Caco-2 (cell line): Measurements from ENCODE around the gene HIVEP2. TPM values are rescaled to one million over a fixed set of nuclear protein-coding genes. Genes with fewer than 3 reads are reported as not detected.

Experiments
- BruUV-seq: library from RNA; stranded (reverse); fragments of 400-500 nt; replicated peaks from 2 replicates; lab custom pipeline; 2021; lab: Mats Ljungman, UMichigan
- CTCF ChIA-PET: fragments of 300-600 bp; sonication (Branson Sonifier 250); formaldehyde crosslinking; loops from one replicate; lab custom pipeline; 2022; ENCODE audit warnings: antibody characterized with exemption; lab: Charles Lee
- POLR2A ChIA-PET: fragments of 300-600 bp; sonication (Branson Sonifier 250); formaldehyde crosslinking; loops from one replicate; lab custom pipeline; 2022; ENCODE audit warnings: antibody characterized with exemption; lab: Charles Lee
- DNase-seq, 2 experiments: peaks; one replicate each; pipeline versions ENCODE4 v3.0.0 to v3.0.0-alpha.2; 2020 to 2022
- H3K27me3 ChIP-seq: replicated peaks from 2 replicates; pipeline ENCODE4 v1.6.0; 2011; ENCODE audit warnings: low read length; ENCODE audit not compliant: control insufficient read depth, insufficient read depth
- H3K36me3 ChIP-seq: 2 replicates; pipeline ENCODE4 v1.5.1; 2011; ENCODE audit warnings: low read length; ENCODE audit not compliant: control insufficient read depth, insufficient read depth
- H3K4me1 ChIP-seq: fragments of 250-450 bp; sonication (Bioruptor Pico); 2 replicates; pipeline ENCODE4 v1.5.1; 2020; ENCODE audit warnings: mild to moderate bottlenecking
- H3K4me3 ChIP-seq: 2 replicates; pipeline ENCODE4 v1.5.1; 2011; ENCODE audit warnings: low read depth, mild to moderate bottlenecking, control low read depth, low read length
- H3K9me3 ChIP-seq: fragments of 250-450 bp; sonication (Bioruptor Pico); 2 replicates; pipeline ENCODE4 v1.5.1; 2020; ENCODE audit warnings: mild to moderate bottlenecking, moderate library complexity
- H3K27ac Mint-ChIP-seq: one replicate; pipeline ENCODE4 v1.8.0; 2022; ENCODE audit warnings: mixed read lengths; ENCODE audit not compliant: unreplicated experiment
- H3K27me3 Mint-ChIP-seq: one replicate; pipeline ENCODE4 v1.8.0; 2022; ENCODE audit warnings: mixed read lengths; ENCODE audit not compliant: insufficient read depth, unreplicated experiment
- H3K36me3 Mint-ChIP-seq: one replicate; pipeline ENCODE4 v1.8.0; 2022; ENCODE audit warnings: mild to moderate bottlenecking, mixed read lengths; ENCODE audit not compliant: insufficient read depth, unreplicated experiment
- H3K4me1 Mint-ChIP-seq: one replicate; pipeline ENCODE4 v1.8.0; 2022; ENCODE audit warnings: low read depth, mixed read lengths; ENCODE audit not compliant: unreplicated experiment
- H3K4me3 Mint-ChIP-seq: one replicate; pipeline ENCODE4 v1.8.0; 2022; ENCODE audit warnings: mild to moderate bottlenecking, moderate library complexity, mixed read lengths; ENCODE audit not compliant: unreplicated experiment
- H3K9me3 Mint-ChIP-seq: one replicate; pipeline ENCODE4 v1.8.0; 2022; ENCODE audit warnings: mixed read lengths; ENCODE audit not compliant: unreplicated experiment
- intact Hi-C: fragments of 100-400 bp; cut with micrococcal nuclease; formaldehyde crosslinking; loops from one replicate; pipeline ENCODE4 v1.10.0; 2022; ENCODE audit not compliant: unreplicated experiment
- total RNA-seq: library from RNA; stranded (reverse); gene quantifications from 2 replicates; pipeline ENCODE4 v1.2.3, GENCODE V29; 2022
- TF ChIP-seq, protein P1 (sequence below), 2 experiments: fragments of 200-600 bp in 1 of 2; IDR thresholded peaks; 1 replicate in 1 of 2; 2 replicates in 1 of 2; pipeline versions ENCODE4 v1.5.1 to v1.8.0; 2011 to 2022; ENCODE audit warnings: antibody characterized with exemption in 1 of 2, control low read depth in 1 of 2, inconsistent platforms in 1 of 2, low read depth in 1 of 2, low read length in 1 of 2, mild to moderate bottlenecking in 1 of 2, moderate library complexity in 1 of 2; ENCODE audit not compliant: insufficient read depth in 1 of 2, severe bottlenecking in 1 of 2, unreplicated experiment in 1 of 2

HIVEP2 gene
- total RNA-seq, 1 experiment from 2014 or later: 1.0 TPM

DNA sequence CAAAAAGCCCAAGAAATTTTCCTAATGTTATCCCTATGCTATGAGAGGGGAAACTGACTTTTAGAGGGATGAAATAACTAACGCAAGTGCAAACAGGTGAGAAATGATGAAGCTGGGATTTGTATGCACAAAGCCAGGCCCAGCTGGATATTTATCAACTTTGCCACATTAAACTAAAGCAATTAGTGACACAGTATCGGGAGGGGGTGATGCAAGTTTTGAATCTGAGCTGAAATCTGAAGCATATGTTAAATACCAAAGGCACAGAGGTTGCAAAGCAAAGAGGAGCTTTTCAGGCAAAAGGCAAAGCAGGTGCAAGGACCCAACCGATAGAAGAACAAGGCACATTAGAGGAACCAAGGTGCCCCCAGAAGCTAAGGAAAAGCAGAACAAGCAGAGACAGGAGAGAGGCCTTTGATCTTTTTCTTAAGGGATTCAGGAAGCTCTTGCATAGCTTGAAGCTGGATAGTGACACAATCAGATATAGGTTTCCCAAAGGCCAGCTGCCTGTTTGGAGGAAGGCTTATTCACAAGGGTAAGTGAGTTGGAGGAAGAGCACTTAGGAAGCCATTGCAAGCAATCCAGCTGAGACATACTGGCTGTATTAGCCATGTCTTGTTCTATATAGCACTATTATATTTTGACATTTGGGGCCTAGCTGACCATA lies 207.5 kb downstream of the HIVEP2 start:
- H3K4me3 Mint-ChIP-seq: no peak overlapping the region
- BruUV-seq: no TSS peak
- TF ChIP-seq, protein P1, sequence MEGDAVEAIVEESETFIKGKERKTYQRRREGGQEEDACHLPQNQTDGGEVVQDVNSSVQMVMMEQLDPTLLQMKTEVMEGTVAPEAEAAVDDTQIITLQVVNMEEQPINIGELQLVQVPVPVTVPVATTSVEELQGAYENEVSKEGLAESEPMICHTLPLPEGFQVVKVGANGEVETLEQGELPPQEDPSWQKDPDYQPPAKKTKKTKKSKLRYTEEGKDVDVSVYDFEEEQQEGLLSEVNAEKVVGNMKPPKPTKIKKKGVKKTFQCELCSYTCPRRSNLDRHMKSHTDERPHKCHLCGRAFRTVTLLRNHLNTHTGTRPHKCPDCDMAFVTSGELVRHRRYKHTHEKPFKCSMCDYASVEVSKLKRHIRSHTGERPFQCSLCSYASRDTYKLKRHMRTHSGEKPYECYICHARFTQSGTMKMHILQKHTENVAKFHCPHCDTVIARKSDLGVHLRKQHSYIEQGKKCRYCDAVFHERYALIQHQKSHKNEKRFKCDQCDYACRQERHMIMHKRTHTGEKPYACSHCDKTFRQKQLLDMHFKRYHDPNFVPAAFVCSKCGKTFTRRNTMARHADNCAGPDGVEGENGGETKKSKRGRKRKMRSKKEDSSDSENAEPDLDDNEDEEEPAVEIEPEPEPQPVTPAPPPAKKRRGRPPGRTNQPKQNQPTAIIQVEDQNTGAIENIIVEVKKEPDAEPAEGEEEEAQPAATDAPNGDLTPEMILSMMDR (IDR thresholded peaks at IDR 0.05; ENCODE audit: insufficient read depth in 1 of 2, low read depth in 1 of 2, low read length in 1 of 2, severe bottlenecking in 1 of 2, unreplicated experiment in 1 of 2): no peak
- Histone ChIP-seq H3K4me1 (no peaks in the 10 kb centered on the region), H3K36me3 (no peaks in the 10 kb centered on the region), H3K27me3 (no peaks in the 10 kb centered on the region), H3K4me3 (no peak overlapping the region), H3K9me3 (no peaks in the 10 kb centered on the region)
- ChIA-PET CTCF (interaction anchor here (0.6 kb wide), 1 partner anchor 21 kb away, joined by 3 read pairs; no protein-coding TSS in a partner anchor), POLR2A (no interaction called here)
- peaks cover 9% of the 10 kb centered on the region for H3K9me3 Mint-ChIP-seq
- intact Hi-C loops: no loop called here
- no peak for DNase-seq
- H3K27me3 Mint-ChIP-seq: peaks cover 3% of the 10 kb centered on the region
- H3K4me1 Mint-ChIP-seq: no peaks in the 10 kb centered on the region
- no peaks in the 10 kb centered on the region for H3K36me3 Mint-ChIP-seq
- H3K27ac Mint-ChIP-seq: no peak overlapping the region

DNA sequence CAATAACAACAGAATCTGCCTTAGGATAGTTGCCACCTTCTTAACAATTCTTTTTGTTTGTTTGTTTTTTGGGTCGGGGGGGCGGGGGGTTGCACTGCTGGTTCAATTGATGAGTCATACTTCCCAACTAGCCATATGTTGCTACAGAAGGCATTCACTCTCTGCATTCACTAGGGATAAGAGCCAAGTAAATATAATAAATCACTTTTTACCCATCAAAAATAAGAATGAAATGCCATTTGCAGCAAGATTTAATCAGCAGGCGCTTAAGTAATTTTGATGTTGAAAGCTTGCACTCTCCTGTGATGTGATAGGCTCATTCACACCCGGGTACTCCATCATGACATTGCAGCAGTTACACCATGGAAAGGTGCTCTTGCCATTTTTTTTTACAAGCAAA lies 209.8 kb downstream of the HIVEP2 start:
- Mint-ChIP-seq H3K4me1 (no peaks in the 10 kb centered on the region), H3K27me3 (peaks cover 5% of the 10 kb centered on the region), H3K27ac (no peak overlapping the region), H3K36me3 (no peaks in the 10 kb centered on the region), H3K9me3 (peaks cover 6% of the 10 kb centered on the region), H3K4me3 (no peak overlapping the region)
- Histone ChIP-seq H3K27me3 (no peaks in the 10 kb centered on the region), H3K4me3 (no peak overlapping the region), H3K4me1 (no peaks in the 10 kb centered on the region), H3K9me3 (no peaks in the 10 kb centered on the region), H3K36me3 (no peaks in the 10 kb centered on the region)
- ChIA-PET CTCF (no interaction called here), POLR2A (no interaction called here)
- BruUV-seq: no TSS peak
- intact Hi-C loops: no loop called here
- TF ChIP-seq, protein P1 (IDR thresholded peaks at IDR 0.05; ENCODE audit: insufficient read depth in 1 of 2, low read depth in 1 of 2, low read length in 1 of 2, severe bottlenecking in 1 of 2, unreplicated experiment in 1 of 2): no peak
- DNase-seq: no peak

DNA sequence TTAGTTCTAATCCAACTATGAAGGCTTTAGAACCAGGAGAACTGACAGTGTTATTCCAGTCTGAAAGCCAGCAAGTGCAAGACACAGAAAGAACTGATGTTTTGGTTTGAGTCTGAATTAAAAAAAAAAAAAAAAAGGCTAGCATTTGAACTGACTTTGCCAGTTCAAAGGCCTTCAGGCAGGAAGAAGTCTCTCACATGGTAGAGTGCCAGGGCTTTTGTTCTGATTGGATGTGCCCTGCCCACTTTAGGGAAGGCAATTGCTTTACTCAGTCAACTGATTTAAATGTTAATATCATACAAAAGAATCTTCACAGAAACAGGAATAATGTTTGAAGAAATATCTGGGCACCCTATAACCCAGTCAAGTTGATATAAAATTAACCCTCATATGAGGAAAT lies 212.2 kb downstream of the HIVEP2 start:
- CTCF ChIA-PET: no interaction called here
- POLR2A ChIA-PET: no interaction called here
- Mint-ChIP-seq H3K4me1 (no peaks in the 10 kb centered on the region), H3K4me3 (no peak overlapping the region), H3K9me3 (no peaks in the 10 kb centered on the region), H3K27ac (no peak overlapping the region), H3K27me3 (peaks cover 2% of the 10 kb centered on the region), H3K36me3 (no peaks in the 10 kb centered on the region)
- Histone ChIP-seq H3K27me3 (no peaks in the 10 kb centered on the region), H3K4me1 (0 out of 2 replicates have a peak, but pooled peaks cover 15% of the 10 kb centered on the region), H3K36me3 (no peaks in the 10 kb centered on the region), H3K4me3 (no peak overlapping the region), H3K9me3 (no peaks in the 10 kb centered on the region)
- TF ChIP-seq, protein P1 (IDR thresholded peaks at IDR 0.05; ENCODE audit: insufficient read depth in 1 of 2, low read depth in 1 of 2, low read length in 1 of 2, severe bottlenecking in 1 of 2, unreplicated experiment in 1 of 2): no peak
- intact Hi-C loops: no loop called here
- BruUV-seq: no TSS peak
- no peak for DNase-seq
